Epithelial cell of esophagus (primary cell): ENCODE results near the gene KRTAP10-12.

Experiments used
- DNase-seq: peaks from one replicate; pipeline ENCODE4 v3.0.0; 2010; ENCODE audit warnings: low read depth
- H3K4me3 ChIP-seq: 2 replicates; pipeline ENCODE4 v1.5.1; 2011; ENCODE audit warnings: mild to moderate bottlenecking, low read length, control low read depth
- CTCF ChIP-seq: IDR thresholded peaks from 2 replicates; pipeline ENCODE4 v1.5.1; 2011; ENCODE audit warnings: low read depth, mild to moderate bottlenecking, low read length, control low read depth, inconsistent platforms; ENCODE audit not compliant: insufficient read depth; ENCODE audit errors: missing control alignments

The KRTAP10-12 gene

GRCh38 chr21:44701023-44701400 lies 4.0 kb downstream of the KRTAP10-12 start:
- DNase-seq = no peak
- no peak overlapping the region for H3K4me3 ChIP-seq
- no peak for TF ChIP-seq CTCF

GRCh38 chr21:44701541-44701940 lies 4.6 kb downstream of the KRTAP10-12 start:
- no peak overlapping the region for H3K4me3 ChIP-seq
- DNase-seq = no peak
- TF ChIP-seq CTCF = no peak

- no peak overlapping the region for H3K4me3 ChIP-seq
- DNase-seq = no peak
- no peak for TF ChIP-seq CTCF
Measured at GRCh38 chr21:44702111-44702972, 5.4 kb downstream of the KRTAP10-12 start.

GRCh38 chr21:44702973-44703730 lies 6.2 kb downstream of the KRTAP10-12 start:
- no peak for TF ChIP-seq CTCF
- DNase-seq = no peak
- H3K4me3 ChIP-seq = no peak overlapping the region

- TF ChIP-seq CTCF = no peak
- H3K4me3 ChIP-seq = no peak overlapping the region
- no peak for DNase-seq
Measured at GRCh38 chr21:44703731-44704635, 7.0 kb downstream of the KRTAP10-12 start.

- no peak for DNase-seq
- H3K4me3 ChIP-seq = no peak overlapping the region
- TF ChIP-seq CTCF = no peak
Measured at GRCh38 chr21:44704636-44705001, 7.6 kb downstream of the KRTAP10-12 start.
